ENCODE measurements around the gene DLK1. TPM values are rescaled to one million over a fixed set of nuclear protein-coding genes. Genes with fewer than 3 reads are reported as not detected.

The DLK1 gene
- total RNA-seq, 1 donor from 2014 or later, result not detected

- no peak overlapping the region for H3K4me3 Mint-ChIP-seq
- POLR2A ChIA-PET, result no interaction called here
- peaks cover 11% of the 10 kb centered on the region for H3K27me3 Mint-ChIP-seq
- CTCF ChIA-PET, result no interaction called here
- no peaks in the 10 kb centered on the region for H3K36me3 Mint-ChIP-seq (ENCODE audit: low read depth)
- H3K27ac Mint-ChIP-seq, result no peak overlapping the region
- no peak for DNase-seq
- intact Hi-C loops (cut with micrococcal nuclease), result no loop called here
- no peaks in the 10 kb centered on the region for H3K4me1 Mint-ChIP-seq
- no peak for TF ChIP-seq CTCF (IDR thresholded peaks at IDR 0.05)
- no peaks in the 10 kb centered on the region for H3K9me3 Mint-ChIP-seq
- ATAC-seq (ENCODE audit: low read depth), result no peak
Measured at GRCh38 chr14:100706200-100706599, 20.5 kb upstream of the DLK1 start.

DNA sequence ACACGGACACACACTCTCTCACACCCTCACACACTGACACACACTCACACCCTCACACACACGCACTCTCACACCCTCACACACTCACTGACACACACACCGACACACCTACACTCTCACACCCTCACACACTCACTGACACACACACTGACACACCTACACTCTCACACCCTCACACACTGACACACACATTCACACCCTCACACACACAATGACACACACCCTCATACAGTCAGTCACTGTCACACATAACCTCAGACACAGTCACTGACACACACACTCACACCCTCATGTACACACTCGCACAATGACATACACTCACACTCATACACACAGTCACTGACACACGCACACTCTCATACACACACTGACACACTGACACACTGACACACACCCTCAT lies 19.8 kb upstream of the DLK1 start:
- no peak for TF ChIP-seq CTCF (IDR thresholded peaks at IDR 0.05)
- H3K9me3 Mint-ChIP-seq, result no peaks in the 10 kb centered on the region
- intact Hi-C loops (cut with micrococcal nuclease), result no loop called here
- H3K36me3 Mint-ChIP-seq (ENCODE audit: low read depth), result no peaks in the 10 kb centered on the region
- ATAC-seq (ENCODE audit: low read depth), result no peak
- H3K27ac Mint-ChIP-seq, result no peak overlapping the region
- no peak for DNase-seq
- POLR2A ChIA-PET, result no interaction called here
- peaks cover 17% of the 10 kb centered on the region for H3K27me3 Mint-ChIP-seq
- H3K4me3 Mint-ChIP-seq, result no peak overlapping the region
- CTCF ChIA-PET, result no interaction called here
- no peaks in the 10 kb centered on the region for H3K4me1 Mint-ChIP-seq

GRCh38 chr14:100708425-100709288 lies 18.0 kb upstream of the DLK1 start:
- ChIA-PET POLR2A (no interaction called here), CTCF (no interaction called here)
- Mint-ChIP-seq H3K4me1 (peaks cover 4% of the 10 kb centered on the region), H3K4me3 (no peak overlapping the region), H3K9me3 (no peaks in the 10 kb centered on the region), H3K27ac (no peak overlapping the region), H3K36me3 (ENCODE audit: low read depth) (no peaks in the 10 kb centered on the region), H3K27me3 (peaks cover 22% of the 10 kb centered on the region)
- TF ChIP-seq CTCF (IDR thresholded peaks at IDR 0.05), result no peak
- ATAC-seq (ENCODE audit: low read depth) (no peak), DNase-seq (no peak)
- intact Hi-C loops (cut with micrococcal nuclease), result no loop called here

DNA sequence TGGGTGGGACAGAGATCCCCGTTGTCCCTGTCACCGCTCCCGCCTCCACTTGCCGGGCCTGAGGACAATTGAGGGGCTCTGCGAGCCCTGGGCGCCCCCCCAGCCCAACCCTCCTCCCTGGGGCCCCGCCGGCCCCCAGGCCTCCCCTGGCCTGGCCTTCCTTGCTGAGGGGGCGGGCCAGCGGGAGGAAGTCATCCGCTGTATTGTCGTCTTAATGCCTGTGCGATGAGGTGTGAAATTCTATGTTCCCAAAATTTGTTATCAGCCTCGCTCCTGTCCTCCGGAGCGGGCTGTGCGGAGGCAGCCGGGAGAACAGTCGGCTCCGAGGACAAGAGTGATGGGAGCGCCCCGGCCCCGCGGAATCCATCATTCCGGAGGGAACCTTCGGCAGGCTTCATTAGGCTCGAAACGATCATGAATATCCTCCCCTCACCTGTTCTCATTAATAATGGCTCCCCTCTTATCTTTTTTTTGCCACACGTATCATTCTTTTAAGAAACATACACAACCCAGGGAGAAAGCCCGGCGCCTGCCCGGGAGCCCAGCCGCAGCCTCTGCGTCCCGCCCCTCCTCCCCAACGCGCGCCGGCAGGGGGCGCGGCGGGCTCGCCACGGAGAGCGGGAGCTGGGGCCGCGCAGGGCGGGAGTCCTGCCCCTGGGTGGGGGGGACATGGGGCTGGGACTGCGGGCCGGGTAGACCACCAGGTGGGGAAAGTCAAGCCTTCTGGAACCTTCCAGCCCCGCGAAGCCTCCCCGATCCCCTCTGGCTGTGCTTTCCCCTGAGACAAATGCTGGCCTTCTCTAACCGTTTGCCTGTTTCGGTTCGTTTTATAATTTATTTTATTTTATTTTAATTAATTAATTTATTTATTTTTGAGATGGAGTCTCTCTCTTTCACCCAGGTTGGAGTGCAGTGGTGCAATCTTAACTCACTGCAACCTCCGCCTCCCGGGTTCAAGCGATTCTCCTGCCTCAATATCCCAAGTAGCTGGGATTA lies 17.1 kb upstream of the DLK1 start:
- no peak for TF ChIP-seq CTCF (IDR thresholded peaks at IDR 0.05)
- ChIA-PET CTCF (interaction anchor here (0.9 kb wide), 1 partner anchor 955 kb away, joined by 3 read pairs; no protein-coding TSS in a partner anchor), POLR2A (no interaction called here)
- Mint-ChIP-seq H3K36me3 (ENCODE audit: low read depth) (no peaks in the 10 kb centered on the region), H3K27ac (no peak overlapping the region), H3K27me3 (peaks cover 20% of the 10 kb centered on the region), H3K4me3 (no peak overlapping the region), H3K9me3 (no peaks in the 10 kb centered on the region), H3K4me1 (peaks cover 11% of the 10 kb centered on the region)
- intact Hi-C loops (cut with micrococcal nuclease), result no loop called here
- no peak for DNase-seq
- ATAC-seq (ENCODE audit: low read depth), result no peak

GRCh38 chr14:100710391-100710790 lies 16.3 kb upstream of the DLK1 start:
- no peaks in the 10 kb centered on the region for H3K9me3 Mint-ChIP-seq
- H3K36me3 Mint-ChIP-seq (ENCODE audit: low read depth), result no peaks in the 10 kb centered on the region
- no peak overlapping the region for H3K27ac Mint-ChIP-seq
- H3K4me1 Mint-ChIP-seq, result peaks cover 11% of the 10 kb centered on the region
- DNase-seq (no peak), ATAC-seq (ENCODE audit: low read depth) (no peak)
- H3K27me3 Mint-ChIP-seq, result peaks cover 20% of the 10 kb centered on the region
- intact Hi-C loops (cut with micrococcal nuclease), result no loop called here
- TF ChIP-seq CTCF (IDR thresholded peaks at IDR 0.05), result no peak
- POLR2A ChIA-PET, result no interaction called here
- H3K4me3 Mint-ChIP-seq, result no peak overlapping the region
- CTCF ChIA-PET, result interaction anchor here (0.9 kb wide), 1 partner anchor 955 kb away, joined by 3 read pairs; no protein-coding TSS in a partner anchor

Measured in activated B cell treated with CpG ODN at 0.5 μM for 24 hours (primary cell).